H1 (cell line): Measurements from ENCODE around the gene KIF13A. TPM values are rescaled to one million over a fixed set of nuclear protein-coding genes. Genes with fewer than 3 reads are reported as not detected.

Experiments used
- CTCF ChIA-PET: fragments of 300-600 bp; sonication (Branson Sonifier 250); formaldehyde crosslinking; loops from one replicate; lab custom pipeline; 2021; ENCODE audit not compliant: partially characterized antibody; lab: Charles Lee
- POLR2A ChIA-PET: fragments of 300-600 bp; sonication (Branson Sonifier 250); formaldehyde crosslinking; loops from one replicate; lab custom pipeline; 2021; ENCODE audit warnings: inconsistent platforms; ENCODE audit not compliant: partially characterized antibody; lab: Charles Lee
- DNase-seq, 2 experiments: peaks; one replicate each; pipeline versions ENCODE4 v3.0.0 to v3.0.0-alpha.2; 2010 to 2022; ENCODE audit warnings: low spot score in 2 of 2, low read depth in 1 of 2, mixed read lengths in 1 of 2
- FAIRE-seq: peaks from 2 replicates; lab custom pipeline; 2011; peaks lifted over from hg19 to GRCh38; lab: Jason Lieb, UNC
- H2AFZ ChIP-seq: 2 replicates; pipeline ENCODE4 v1.8.1; 2012; ENCODE audit warnings: low read length, inconsistent platforms
- H2AK5ac ChIP-seq: 2 replicates; pipeline ENCODE4 v1.6.1; 2013; ENCODE audit warnings: low read depth, low read length
- H2BK120ac ChIP-seq: replicated peaks from 2 replicates; pipeline ENCODE3; 2013; ENCODE audit warnings: low read depth, low read length, inconsistent platforms
- H2BK12ac ChIP-seq: 2 replicates; pipeline ENCODE4 v1.6.1; 2013; ENCODE audit warnings: low read depth, low read length
- H2BK15ac ChIP-seq: 2 replicates; pipeline ENCODE4 v1.6.1; 2013; ENCODE audit warnings: low read length
- H2BK20ac ChIP-seq: 2 replicates; pipeline ENCODE4 v1.6.1; 2013; ENCODE audit warnings: low read length
- H2BK5ac ChIP-seq: 2 replicates; pipeline ENCODE4 v1.6.1; 2013; ENCODE audit warnings: low read depth, low read length
- H3K14ac ChIP-seq: 2 replicates; pipeline ENCODE4 v1.6.1; 2013; ENCODE audit warnings: inconsistent platforms; ENCODE audit not compliant: insufficient read length
- H3K18ac ChIP-seq: 2 replicates; pipeline ENCODE4 v1.6.1; 2013; ENCODE audit warnings: low read length; ENCODE audit errors: extremely low read depth
- H3K23ac ChIP-seq: 2 replicates; pipeline ENCODE4 v1.6.1; 2013; ENCODE audit warnings: inconsistent platforms; ENCODE audit not compliant: insufficient read length
- H3K23me2 ChIP-seq: 2 replicates; pipeline ENCODE4 v1.6.1; 2013; ENCODE audit warnings: low read depth, low read length
- H3K27ac ChIP-seq: 2 replicates; pipeline ENCODE4 v1.6.1; 2011; ENCODE audit warnings: low read depth, low read length, inconsistent platforms
- H3K27me3 ChIP-seq, 4 experiments: replicated peaks in 1 of 4; 1 replicate in 1 of 4; 2 replicates in 3 of 4; pipeline versions ENCODE4 v1.6.1 to v1.8.1; 2011 to 2013; ENCODE audit warnings: low read length in 3 of 4, mild to moderate bottlenecking in 3 of 4, inconsistent platforms in 2 of 4, mixed read lengths in 2 of 4, moderate library complexity in 1 of 4; ENCODE audit not compliant: control insufficient read depth in 3 of 4, insufficient read depth in 3 of 4; ENCODE audit errors: extremely low read depth in 1 of 4
- H3K36me3 ChIP-seq, 4 experiments: 2 replicates each; pipeline versions ENCODE4 v1.6.1 to v1.8.1; 2011 to 2013; ENCODE audit warnings: mild to moderate bottlenecking in 4 of 4, low read length in 3 of 4, moderate library complexity in 2 of 4, control low read depth in 1 of 4, inconsistent platforms in 1 of 4; ENCODE audit not compliant: insufficient read depth in 4 of 4, control insufficient read depth in 2 of 4
- H3K4ac ChIP-seq: replicated peaks from 2 replicates; pipeline ENCODE3; 2013; ENCODE audit warnings: low read length, low read depth, mixed read lengths, inconsistent platforms; ENCODE audit not compliant: insufficient read length
- H3K4me1 ChIP-seq, 4 experiments: replicated peaks in 1 of 4; 1 replicate in 1 of 4; 2 replicates in 3 of 4; pipeline versions ENCODE4 v1.6.1 to v1.8.1; 2011 to 2013; ENCODE audit warnings: low read length in 3 of 4, inconsistent platforms in 2 of 4, mixed read lengths in 1 of 4; ENCODE audit not compliant: insufficient read depth in 4 of 4, control insufficient read depth in 3 of 4
- H3K4me2 ChIP-seq, 2 experiments: 2 replicates each; pipeline versions ENCODE4 v1.6.1 to v1.8.1; 2011 to 2013; ENCODE audit warnings: low read depth in 2 of 2, low read length in 2 of 2, control low read depth in 1 of 2, inconsistent platforms in 1 of 2, mild to moderate bottlenecking in 1 of 2; ENCODE audit not compliant: insufficient read depth in 1 of 2
- H3K4me3 ChIP-seq, 4 experiments: fragments of 200-600, 300-600 bp in 1 of 4; sonication (generic), shearing (Covaris generic), sonication (Bioruptor Twin) in 1 of 4; 2 replicates each; pipeline versions ENCODE4 v1.5.1 to v1.8.1; 2011 to 2016; ENCODE audit warnings: low read length in 4 of 4, low read depth in 3 of 4, control low read depth in 2 of 4, inconsistent platforms in 2 of 4, mild to moderate bottlenecking in 2 of 4, mixed read lengths in 1 of 4, moderate library complexity in 1 of 4; ENCODE audit not compliant: insufficient read depth in 2 of 4; ENCODE audit errors: extremely low read depth in 1 of 4
- H3K56ac ChIP-seq: replicated peaks from 2 replicates; pipeline ENCODE3; 2013; ENCODE audit warnings: low read depth, mild to moderate bottlenecking, mixed read lengths, low read length, inconsistent platforms; ENCODE audit not compliant: insufficient read length
- H3K79me1 ChIP-seq: 2 replicates; pipeline ENCODE4 v1.6.1; 2013; ENCODE audit warnings: low read depth, low read length, control low read depth
- H3K79me2 ChIP-seq, 2 experiments: 2 replicates each; pipeline versions ENCODE4 v1.6.1 to v1.8.1; 2012 to 2013; ENCODE audit warnings: low read length in 2 of 2, mild to moderate bottlenecking in 2 of 2, inconsistent platforms in 1 of 2; ENCODE audit not compliant: insufficient read depth in 2 of 2, control insufficient read depth in 1 of 2
- H3K9ac ChIP-seq, 4 experiments: replicated peaks in 1 of 4; 1 replicate in 1 of 4; 2 replicates in 3 of 4; pipeline versions ENCODE4 v1.6.1 to v1.8.1; 2011 to 2013; ENCODE audit warnings: low read depth in 3 of 4, low read length in 3 of 4, control low read depth in 2 of 4, mild to moderate bottlenecking in 2 of 4, moderate library complexity in 2 of 4, inconsistent platforms in 1 of 4; ENCODE audit errors: extremely low read depth in 1 of 4
- H3K9me3 ChIP-seq, 2 experiments: 2 replicates each; pipeline versions ENCODE4 v1.6.1 to v1.8.1; 2012 to 2013; ENCODE audit warnings: mild to moderate bottlenecking in 2 of 2, moderate library complexity in 2 of 2, control low read depth in 1 of 2, inconsistent platforms in 1 of 2, low read depth in 1 of 2, low read length in 1 of 2, mixed read lengths in 1 of 2; ENCODE audit not compliant: insufficient read depth in 2 of 2
- H4K20me1 ChIP-seq, 2 experiments: replicated peaks in 1 of 2; 2 replicates each; pipeline versions ENCODE3 to v1.8.1; 2011 to 2013; ENCODE audit warnings: inconsistent platforms in 2 of 2, low read length in 2 of 2, mild to moderate bottlenecking in 1 of 2; ENCODE audit not compliant: insufficient read depth in 2 of 2, control insufficient read depth in 1 of 2
- H4K5ac ChIP-seq: 2 replicates; pipeline ENCODE4 v1.6.1; 2013; ENCODE audit warnings: low read length, low read depth, mixed read lengths, inconsistent platforms; ENCODE audit not compliant: insufficient read length
- H4K8ac ChIP-seq: 2 replicates; pipeline ENCODE4 v1.8.0; 2013; ENCODE audit warnings: mild to moderate bottlenecking, moderate library complexity, low read length, inconsistent platforms; ENCODE audit not compliant: insufficient read depth; ENCODE audit errors: extremely low read depth
- H4K91ac ChIP-seq: replicated peaks from 2 replicates; pipeline ENCODE3; 2013; ENCODE audit warnings: low read length, mixed read lengths, inconsistent platforms; ENCODE audit not compliant: insufficient read length
- CTBP2 ChIP-seq: IDR thresholded peaks from 2 replicates; pipeline ENCODE4 v1.7.0; 2011; ENCODE audit warnings: borderline replicate concordance, mild to moderate bottlenecking, moderate library complexity, mixed read lengths, low read length; ENCODE audit not compliant: insufficient read depth, insufficient read length
- EGR1 ChIP-seq: IDR thresholded peaks from 2 replicates; pipeline ENCODE4 v1.6.1; 2011; ENCODE audit warnings: low read depth, low read length, borderline replicate concordance
- EP300 ChIP-seq, 2 experiments: IDR thresholded peaks; 1 replicate in 1 of 2; 2 replicates in 1 of 2; pipeline ENCODE4 v1.6.1; 2011 to 2012; ENCODE audit warnings: low read depth in 2 of 2, low read length in 2 of 2, mild to moderate bottlenecking in 2 of 2, borderline replicate concordance in 1 of 2, inconsistent platforms in 1 of 2, moderate library complexity in 1 of 2
- GTF2F1 ChIP-seq: IDR thresholded peaks from 2 replicates; pipeline ENCODE4 v1.6.1; 2012; ENCODE audit warnings: low read depth, low read length, improper control_type of control experiment, borderline replicate concordance
- KDM5A ChIP-seq: fragments of 200-600 bp; IDR thresholded peaks from 2 replicates; pipeline ENCODE4 v1.7.1; 2012; ENCODE audit warnings: mild to moderate bottlenecking, low read length, inconsistent platforms, mixed read lengths
- RNF2 ChIP-seq: fragments of 200-900, 300-1000 bp; sonication (generic); IDR thresholded peaks from 2 replicates; pipeline ENCODE4 v1.7.1; 2016; ENCODE audit warnings: borderline replicate concordance, low read depth, mild to moderate bottlenecking, antibody characterized with exemption, low read length; ENCODE audit not compliant: poor library complexity, severe bottlenecking; ENCODE audit errors: missing control alignments
- SAP30 ChIP-seq: fragments of 300-600 bp; sonication (generic); IDR thresholded peaks from 2 replicates; pipeline ENCODE4 v1.7.1; 2012; ENCODE audit warnings: low read length, moderate library complexity, mild to moderate bottlenecking, inconsistent platforms; ENCODE audit not compliant: insufficient read depth, insufficient replicate concordance
- SIN3A ChIP-seq, 2 experiments: IDR thresholded peaks in 1 of 2; conservative IDR thresholded peaks in 1 of 2; 2 replicates each; pipeline ENCODE4 v1.6.1; 2011 to 2012; ENCODE audit warnings: low read length in 2 of 2, improper control_type of control experiment in 1 of 2, low read depth in 1 of 2, mild to moderate bottlenecking in 1 of 2
- YY1 ChIP-seq: IDR thresholded peaks from 2 replicates; pipeline ENCODE4 v1.6.1; 2011; ENCODE audit warnings: low read depth, mild to moderate bottlenecking, low read length
- WGBS, 2 experiments: shearing (Covaris generic) in 1 of 2; methylation state at CpG; one replicate each; pipeline versions ENCODE4 v1.1.6 to v1.1.7; 2013 to 2015; ENCODE audit warnings: low lambda C conversion rate in 2 of 2, mixed read lengths in 2 of 2, inconsistent platforms in 1 of 2, low coverage in 1 of 2, missing lambda C conversion rate in 1 of 2; ENCODE audit not compliant: insufficient replicate concordance in 2 of 2, insufficient coverage in 1 of 2, insufficient read length in 1 of 2; ENCODE audit errors: extremely low coverage in 1 of 2, missing lambda C conversion rate in 1 of 2; 5-methylcytosine and 5-hydroxymethylcytosine counted together
- polyA plus RNA-seq, 7 experiments: library from polyadenylated mRNA; depleted of rRNA in 3 of 7; stranded (reverse) in 5 of 7; unstranded in 2 of 7; fragments of >200 nt in 5 of 7; fragments of 200-250 nt in 2 of 7; gene quantifications; 1 replicate in 5 of 7; 2 replicates in 1 of 7; 4 replicates in 1 of 7; pipeline versions ENCODE4 v1.2.1 to v1.2.3, GENCODE V29; 2011 to 2013; ENCODE audit warnings: missing spikeins in 2 of 7, mixed read lengths in 2 of 7
- total RNA-seq: library from RNA; stranded (reverse); fragmentation: NEBNext Ultra II Directional; extraction: Animal tissue kit (Norgen Biotek cat#: 25700); gene quantifications from 2 replicates; pipeline ENCODE4 v1.2.1, GENCODE V29; 2021
- TF ChIP-seq, protein P1 (sequence below): IDR thresholded peaks from 2 replicates; pipeline ENCODE4 v1.6.1; 2012; ENCODE audit warnings: low read length, inconsistent platforms

KIF13A gene
- total and polyA plus RNA-seq, 2 of the 8 experiments (the other 6 are each of a cell fraction or from before 2014, with no cell fraction given) = 14.7 to 40.8 TPM

DNA sequence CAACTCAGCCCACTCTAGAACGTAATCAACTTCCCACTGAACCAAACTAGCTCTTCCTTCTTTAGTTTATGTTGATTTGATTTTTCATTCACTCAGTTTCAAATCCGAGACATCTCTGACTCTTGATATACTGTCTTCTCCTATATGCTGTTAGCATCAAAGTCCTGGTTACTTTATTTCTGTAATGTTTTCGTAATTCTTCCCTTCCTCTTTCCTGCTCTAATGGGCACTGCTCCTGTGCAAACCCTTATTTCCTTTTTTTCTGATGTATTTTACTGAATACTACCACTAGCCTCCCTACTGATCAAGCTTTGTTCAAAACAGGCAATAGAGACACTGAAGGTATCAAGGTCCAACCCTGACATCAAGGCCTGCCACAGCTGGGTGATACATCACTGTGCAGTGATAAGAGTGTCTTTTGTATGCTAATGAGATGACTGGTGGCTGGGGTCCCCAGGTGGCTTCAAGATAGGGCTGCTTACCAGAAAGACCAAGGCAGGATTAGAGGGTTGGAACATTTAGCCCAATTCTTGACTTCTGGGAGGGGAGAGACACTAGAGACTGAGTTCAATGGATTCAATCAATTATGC lies 95.2 kb downstream of the KIF13A start:
- H3K4me3 ChIP-seq = no peak overlapping the region
- 83% methylated on average over 3 of the region's 3 CpGs; no CpG with 5 or more reads in 1 of the 2 experiments for WGBS, 2 experiments

More for the DNA sequence above, 95.2 kb downstream of the KIF13A start:
- Histone ChIP-seq H3K23ac (no peak overlapping the region), H4K91ac (no peak overlapping the region), H3K18ac (no peak overlapping the region), H2BK12ac (no peak overlapping the region), H4K20me1 (no peaks in the 10 kb centered on the region), H3K27me3 (no peaks in the 10 kb centered on the region), H3K9me3 (peaks cover 17 to 20% of the 10 kb centered on the region in 2 experiments; a peak in 3 of 4 replicates), H2BK20ac (no peak overlapping the region), H2AFZ (no peak overlapping the region), H3K14ac (no peak overlapping the region), H3K4me1 (no peaks in the 10 kb centered on the region), H3K79me2 (no peaks in the 10 kb centered on the region), H4K8ac (no peak overlapping the region), H3K23me2 (no peaks in the 10 kb centered on the region), H2AK5ac (no peak overlapping the region), H2BK5ac (no peak overlapping the region), H3K27ac (no peak overlapping the region)
- POLR2A ChIA-PET = no interaction called here
- TF ChIP-seq SIN3A (conservative IDR thresholded peaks at IDR 0.05 in 1 of 2, IDR thresholded peaks at IDR 0.05 in 1 of 2; ENCODE audit: low read depth in 1 of 2, low read length in 2 of 2) (no peak), SAP30 (no peak), EGR1 (no peak), GTF2F1 (no peak), RNF2 (no peak), CTBP2 (no peak), EP300 (IDR thresholded peaks at IDR 0.05; ENCODE audit: borderline replicate concordance in 1 of 2, low read depth in 2 of 2, low read length in 2 of 2) (no peak), KDM5A (no peak), YY1 (no peak)
- TF ChIP-seq, protein P1, sequence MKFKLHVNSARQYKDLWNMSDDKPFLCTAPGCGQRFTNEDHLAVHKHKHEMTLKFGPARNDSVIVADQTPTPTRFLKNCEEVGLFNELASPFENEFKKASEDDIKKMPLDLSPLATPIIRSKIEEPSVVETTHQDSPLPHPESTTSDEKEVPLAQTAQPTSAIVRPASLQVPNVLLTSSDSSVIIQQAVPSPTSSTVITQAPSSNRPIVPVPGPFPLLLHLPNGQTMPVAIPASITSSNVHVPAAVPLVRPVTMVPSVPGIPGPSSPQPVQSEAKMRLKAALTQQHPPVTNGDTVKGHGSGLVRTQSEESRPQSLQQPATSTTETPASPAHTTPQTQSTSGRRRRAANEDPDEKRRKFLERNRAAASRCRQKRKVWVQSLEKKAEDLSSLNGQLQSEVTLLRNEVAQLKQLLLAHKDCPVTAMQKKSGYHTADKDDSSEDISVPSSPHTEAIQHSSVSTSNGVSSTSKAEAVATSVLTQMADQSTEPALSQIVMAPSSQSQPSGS = no peak
- TF ChIP-seq, all 59 proteins: peak for 0
- Histone ChIP-seq H3K4ac (no peak overlapping the region), H4K5ac (no peak overlapping the region), H3K56ac (no peak overlapping the region), H2BK120ac (no peak overlapping the region), H3K4me2 (no peak overlapping the region), H3K79me1 (no peaks in the 10 kb centered on the region), H2BK15ac (no peak overlapping the region), H3K9ac (no peak overlapping the region), H3K36me3 (peaks cover 0 to 28% (median 9%) of the 10 kb centered on the region in 4 experiments; a peak in 5 of 8 replicates)
- CTCF ChIA-PET = no interaction called here
- FAIRE-seq (no peak), DNase-seq (no peak)
